ENCODE measurements around the gene OBP2B.

GRCh38 chr9:133256686-133257091 is 47.6 kb upstream of the OBP2B start:
- TF ChIP-seq, protein P1, sequence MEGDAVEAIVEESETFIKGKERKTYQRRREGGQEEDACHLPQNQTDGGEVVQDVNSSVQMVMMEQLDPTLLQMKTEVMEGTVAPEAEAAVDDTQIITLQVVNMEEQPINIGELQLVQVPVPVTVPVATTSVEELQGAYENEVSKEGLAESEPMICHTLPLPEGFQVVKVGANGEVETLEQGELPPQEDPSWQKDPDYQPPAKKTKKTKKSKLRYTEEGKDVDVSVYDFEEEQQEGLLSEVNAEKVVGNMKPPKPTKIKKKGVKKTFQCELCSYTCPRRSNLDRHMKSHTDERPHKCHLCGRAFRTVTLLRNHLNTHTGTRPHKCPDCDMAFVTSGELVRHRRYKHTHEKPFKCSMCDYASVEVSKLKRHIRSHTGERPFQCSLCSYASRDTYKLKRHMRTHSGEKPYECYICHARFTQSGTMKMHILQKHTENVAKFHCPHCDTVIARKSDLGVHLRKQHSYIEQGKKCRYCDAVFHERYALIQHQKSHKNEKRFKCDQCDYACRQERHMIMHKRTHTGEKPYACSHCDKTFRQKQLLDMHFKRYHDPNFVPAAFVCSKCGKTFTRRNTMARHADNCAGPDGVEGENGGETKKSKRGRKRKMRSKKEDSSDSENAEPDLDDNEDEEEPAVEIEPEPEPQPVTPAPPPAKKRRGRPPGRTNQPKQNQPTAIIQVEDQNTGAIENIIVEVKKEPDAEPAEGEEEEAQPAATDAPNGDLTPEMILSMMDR (IDR thresholded peaks at IDR 0.05) = no peak
- TF ChIP-seq POLR2A (IDR thresholded peaks at IDR 0.05) (no peak), POLR2AphosphoS5 (IDR thresholded peaks at IDR 0.05) (no peak), EP300 (IDR thresholded peaks at IDR 0.05) (no peak)
